GM21619 (cell line): ENCODE data around the gene AUP1.

ENCODE experiments used
- ATAC-seq: cut with Tn5 transposase; IDR thresholded peaks from one replicate; pipeline ENCODE4 v1.9.1; 2021; ENCODE audit not compliant: unreplicated experiment

AUP1 gene

GRCh38 chr2:74536166-74536950 is 6.9 kb upstream of the AUP1 start:
- ATAC-seq: no peak

GRCh38 chr2:74535440-74535965 is 6.0 kb upstream of the AUP1 start:
- ATAC-seq: no peak

GRCh38 chr2:74534411-74534810 is 4.9 kb upstream of the AUP1 start:
- ATAC-seq: no peak

GRCh38 chr2:74533464-74533863 is 4.0 kb upstream of the AUP1 start:
- ATAC-seq: no peak

GRCh38 chr2:74532222-74532621 is 2.7 kb upstream of the AUP1 start:
- no peak for ATAC-seq

- ATAC-seq: no peak
These were observed 2.2 kb upstream of the AUP1 start for GRCh38 chr2:74531666-74532065.

- peak; percentile 37 for ATAC-seq
These were observed 1.0 kb upstream of the AUP1 start for GRCh38 chr2:74530239-74531187.

GRCh38 chr2:74528600-74529356 is 728 bp downstream of the AUP1 start:
- peak; percentile 2 for ATAC-seq

- no peak for ATAC-seq
These were observed 1.8 kb downstream of the AUP1 start for GRCh38 chr2:74527741-74528140.

- no peak for ATAC-seq
These were observed 2.8 kb downstream of the AUP1 start for GRCh38 chr2:74526649-74527230.

- no peak for ATAC-seq
These were observed 3.5 kb downstream of the AUP1 start, which contains the start of gene DQX1 for GRCh38 chr2:74525717-74526648. TSS of gene DQX1 (minus strand) at chr2:74526231. CDS start at chr2:74525729, 502 bp downstream.

- no peak for ATAC-seq
These were observed 4.4 kb downstream of the AUP1 start for GRCh38 chr2:74524955-74525716.

GRCh38 chr2:74524005-74524404 is 5.5 kb downstream of the AUP1 start:
- no peak for ATAC-seq

GRCh38 chr2:74522516-74522915 is 7.0 kb downstream of the AUP1 start:
- no peak for ATAC-seq

GRCh38 chr2:74516650-74517049 is 12.9 kb downstream of the AUP1 start:
- ATAC-seq: no peak

GRCh38 chr2:74515981-74516633 is 13.4 kb downstream of the AUP1 start:
- peak; percentile 60 for ATAC-seq

GRCh38 chr2:74515271-74515980 is 14.1 kb downstream of the AUP1 start:
- no peak for ATAC-seq
